SIG-M5 (cell line): Measurements from ENCODE around the gene RNF17.
"Not testable (repeated sequence)": the region's sequence is repeated elsewhere in the genome, so short reads cannot be mapped to it uniquely, and the experiment has no call there.

ENCODE experiments used
- DNase-seq: peaks from one replicate; lab custom pipeline; 2025; lab: John Stamatoyannopoulos, UW

Gene RNF17

GRCh38 chr13:24763596-24764275 lies at the start of gene RNF17:
RNF17 (plus strand) TSS chr13:24764169; CDS start chr13:24764204, 35 bp downstream.
- no peak for DNase-seq

GRCh38 chr13:24716011-24716410 lies 48.0 kb upstream of the RNF17 start:
- no peak for DNase-seq

GRCh38 chr13:24716446-24716845 lies 47.5 kb upstream of the RNF17 start:
- no peak for DNase-seq

GRCh38 chr13:24717217-24717616 lies 46.8 kb upstream of the RNF17 start:
- no peak for DNase-seq

GRCh38 chr13:24718192-24718965 lies 45.6 kb upstream of the RNF17 start:
- no peak for DNase-seq

GRCh38 chr13:24719139-24719538 lies 44.8 kb upstream of the RNF17 start:
- no peak for DNase-seq

- no peak for DNase-seq
These were observed 40.8 kb upstream of the RNF17 start for GRCh38 chr13:24723206-24723605.

GRCh38 chr13:24724714-24725113 lies 39.3 kb upstream of the RNF17 start:
- DNase-seq, result no peak

GRCh38 chr13:24725379-24725778 lies 38.6 kb upstream of the RNF17 start:
- DNase-seq, result no peak

- peak; percentile 61 for DNase-seq
These were observed 36.0 kb upstream of the RNF17 start for GRCh38 chr13:24727731-24728601.

GRCh38 chr13:24730873-24731567 lies 32.9 kb upstream of the RNF17 start:
- DNase-seq, result not testable (repeated sequence)

GRCh38 chr13:24734950-24735349 lies 29.0 kb upstream of the RNF17 start:
- no peak for DNase-seq

- DNase-seq, result no peak
These were observed 26.9 kb upstream of the RNF17 start for GRCh38 chr13:24737042-24737441.

GRCh38 chr13:24738366-24738847 lies 25.6 kb upstream of the RNF17 start:
- no peak for DNase-seq

GRCh38 chr13:24740014-24740890 lies 23.7 kb upstream of the RNF17 start:
- no peak for DNase-seq

- DNase-seq, result no peak
These were observed 22.8 kb upstream of the RNF17 start for GRCh38 chr13:24741016-24741662.

GRCh38 chr13:24741791-24742190 lies 22.2 kb upstream of the RNF17 start:
- DNase-seq, result no peak

GRCh38 chr13:24742294-24742693 lies 21.7 kb upstream of the RNF17 start:
- DNase-seq, result no peak

GRCh38 chr13:24742977-24743376 lies 21.0 kb upstream of the RNF17 start:
- no peak for DNase-seq

GRCh38 chr13:24744247-24744646 lies 19.7 kb upstream of the RNF17 start:
- DNase-seq, result no peak
